Stimulated activated CD4-positive, alpha-beta T cell treated with anti-CD3 and anti-CD28 coated beads, Interleukin-2, amount 100 ng/mL, for 4 hours (primary cell): ENCODE measurements around the gene SNX30.

Source experiments
- DNase-seq: peaks from one replicate; pipeline ENCODE4 v3.0.0-alpha.2; 2020; ENCODE audit warnings: low read depth

Gene SNX30

GRCh38 chr9:112752334-112753125 lies 2.0 kb downstream of the SNX30 start:
- DNase-seq = no peak

- no peak for DNase-seq
Observed at GRCh38 chr9:112753725-112754124, 3.2 kb downstream of the SNX30 start.

- DNase-seq = no peak
Observed at GRCh38 chr9:112754578-112754977, 4.0 kb downstream of the SNX30 start.

- no peak for DNase-seq
Observed at GRCh38 chr9:112755016-112755427, 4.5 kb downstream of the SNX30 start.

GRCh38 chr9:112755675-112756074 lies 5.1 kb downstream of the SNX30 start:
- DNase-seq = no peak

- no peak for DNase-seq
Observed at GRCh38 chr9:112757282-112757883, 6.8 kb downstream of the SNX30 start.

GRCh38 chr9:112757940-112758339 lies 7.4 kb downstream of the SNX30 start:
- no peak for DNase-seq

- DNase-seq = no peak
Observed at GRCh38 chr9:112760821-112761220, 10.3 kb downstream of the SNX30 start.

- DNase-seq = no peak
Observed at GRCh38 chr9:112761912-112762655, 11.5 kb downstream of the SNX30 start.

- no peak for DNase-seq
Observed at GRCh38 chr9:112762726-112763518, 12.4 kb downstream of the SNX30 start.

- DNase-seq = no peak
Observed at GRCh38 chr9:112764344-112764743, 13.8 kb downstream of the SNX30 start.

GRCh38 chr9:112764837-112765236 lies 14.3 kb downstream of the SNX30 start:
- no peak for DNase-seq

GRCh38 chr9:112765281-112765680 lies 14.7 kb downstream of the SNX30 start:
- no peak for DNase-seq

GRCh38 chr9:112771359-112772214 lies 21.0 kb downstream of the SNX30 start:
- no peak for DNase-seq

- DNase-seq = no peak
Observed at GRCh38 chr9:112772215-112772509, 21.6 kb downstream of the SNX30 start.

GRCh38 chr9:112772551-112772950 lies 22.0 kb downstream of the SNX30 start:
- DNase-seq = no peak

GRCh38 chr9:112774006-112774996 lies 23.7 kb downstream of the SNX30 start:
- DNase-seq = no peak

GRCh38 chr9:112777914-112778313 lies 27.4 kb downstream of the SNX30 start:
- no peak for DNase-seq

- DNase-seq = no peak
Observed at GRCh38 chr9:112780450-112781036, 30.0 kb downstream of the SNX30 start.

GRCh38 chr9:112782218-112782617 lies 31.7 kb downstream of the SNX30 start:
- DNase-seq = no peak
